ENCODE measurements around the gene GPAT3.

DNA sequence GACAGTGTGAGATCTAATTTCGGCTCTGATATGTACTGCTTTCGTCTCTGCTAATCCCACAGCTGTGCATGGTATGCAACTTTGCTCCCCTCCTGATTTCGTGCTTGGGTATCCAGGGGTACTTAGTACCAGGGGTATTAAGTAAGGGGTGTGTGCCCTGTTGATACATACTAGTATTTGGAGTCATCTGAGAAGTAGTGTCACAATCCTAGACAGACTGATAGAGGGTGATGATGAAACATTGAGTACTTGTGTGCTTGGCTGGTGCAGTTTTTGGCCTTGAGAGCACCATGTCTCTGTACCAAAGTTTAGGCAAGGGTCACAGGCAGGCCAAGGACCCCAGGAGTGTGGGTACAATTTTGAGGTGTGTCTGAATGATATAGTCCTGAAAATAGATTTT lies 10.9 kb downstream of the GPAT3 start:
- TF ChIP-seq POLR2A (IDR thresholded peaks at IDR 0.05) = no peak
- TF ChIP-seq, protein P1, sequence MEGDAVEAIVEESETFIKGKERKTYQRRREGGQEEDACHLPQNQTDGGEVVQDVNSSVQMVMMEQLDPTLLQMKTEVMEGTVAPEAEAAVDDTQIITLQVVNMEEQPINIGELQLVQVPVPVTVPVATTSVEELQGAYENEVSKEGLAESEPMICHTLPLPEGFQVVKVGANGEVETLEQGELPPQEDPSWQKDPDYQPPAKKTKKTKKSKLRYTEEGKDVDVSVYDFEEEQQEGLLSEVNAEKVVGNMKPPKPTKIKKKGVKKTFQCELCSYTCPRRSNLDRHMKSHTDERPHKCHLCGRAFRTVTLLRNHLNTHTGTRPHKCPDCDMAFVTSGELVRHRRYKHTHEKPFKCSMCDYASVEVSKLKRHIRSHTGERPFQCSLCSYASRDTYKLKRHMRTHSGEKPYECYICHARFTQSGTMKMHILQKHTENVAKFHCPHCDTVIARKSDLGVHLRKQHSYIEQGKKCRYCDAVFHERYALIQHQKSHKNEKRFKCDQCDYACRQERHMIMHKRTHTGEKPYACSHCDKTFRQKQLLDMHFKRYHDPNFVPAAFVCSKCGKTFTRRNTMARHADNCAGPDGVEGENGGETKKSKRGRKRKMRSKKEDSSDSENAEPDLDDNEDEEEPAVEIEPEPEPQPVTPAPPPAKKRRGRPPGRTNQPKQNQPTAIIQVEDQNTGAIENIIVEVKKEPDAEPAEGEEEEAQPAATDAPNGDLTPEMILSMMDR (IDR thresholded peaks at IDR 0.05) = no peak

Data from uterus (tissue), 2 donors.